ENCODE results near the gene CKAP5.

The CKAP5 gene

GRCh38 chr11:46766656-46767055 lies 79.4 kb downstream of the CKAP5 start:
- no peak for DNase-seq (ENCODE audit: low spot score)

- DNase-seq (ENCODE audit: low spot score), result no peak
Measured at GRCh38 chr11:46762248-46762647, 83.8 kb downstream of the CKAP5 start.

- no peak for DNase-seq (ENCODE audit: low spot score)
Measured at GRCh38 chr11:46761807-46762206, 84.3 kb downstream of the CKAP5 start.

GRCh38 chr11:46760429-46761128 lies 85.5 kb downstream of the CKAP5 start:
- DNase-seq (ENCODE audit: low spot score), result no peak

- no peak for DNase-seq (ENCODE audit: low spot score)
Measured at GRCh38 chr11:46759196-46759595, 86.9 kb downstream of the CKAP5 start.

- no peak for DNase-seq (ENCODE audit: low spot score)
Measured at GRCh38 chr11:46755962-46756361, 90.1 kb downstream of the CKAP5 start.

GRCh38 chr11:46747150-46747549 lies 98.9 kb downstream of the CKAP5 start:
- DNase-seq (ENCODE audit: low spot score), result no peak

- no peak for DNase-seq (ENCODE audit: low spot score)
Measured at GRCh38 chr11:46745995-46746394, 100.1 kb downstream of the CKAP5 start.

- DNase-seq (ENCODE audit: low spot score), result no peak
Measured at GRCh38 chr11:46745328-46745727, 100.8 kb downstream of the CKAP5 start.

GRCh38 chr11:46743693-46744339 lies 102.3 kb downstream of the CKAP5 start:
- DNase-seq (ENCODE audit: low spot score), result no peak

- no peak for DNase-seq (ENCODE audit: low spot score)
Measured at GRCh38 chr11:46743043-46743442, 103.0 kb downstream of the CKAP5 start.

- no peak for DNase-seq (ENCODE audit: low spot score)
Measured at GRCh38 chr11:46741600-46742484, 104.2 kb downstream of the CKAP5 start.

- DNase-seq (ENCODE audit: low spot score), result no peak
Measured at GRCh38 chr11:46738887-46739286, 107.2 kb downstream of the CKAP5 start.

- DNase-seq (ENCODE audit: low spot score), result no peak
Measured at GRCh38 chr11:46737699-46738098, 108.4 kb downstream of the CKAP5 start.

- DNase-seq (ENCODE audit: low spot score), result no peak
Measured at GRCh38 chr11:46736615-46737014, 109.5 kb downstream of the CKAP5 start.

GRCh38 chr11:46736146-46736545 lies 109.9 kb downstream of the CKAP5 start:
- DNase-seq (ENCODE audit: low spot score), result no peak

- no peak for DNase-seq (ENCODE audit: low spot score)
Measured at GRCh38 chr11:46733234-46733633, 112.8 kb downstream of the CKAP5 start.

GRCh38 chr11:46731545-46731944 lies 114.5 kb downstream of the CKAP5 start:
- DNase-seq (ENCODE audit: low spot score), result no peak

- no peak for DNase-seq (ENCODE audit: low spot score)
Measured at GRCh38 chr11:46729110-46730027, 116.7 kb downstream of the CKAP5 start.

- DNase-seq (ENCODE audit: low spot score), result no peak
Measured at GRCh38 chr11:46728659-46729040, 117.4 kb downstream of the CKAP5 start.

GRCh38 chr11:46727952-46728658 lies 118.0 kb downstream of the CKAP5 start:
- no peak for DNase-seq (ENCODE audit: low spot score)

Data from CD4-positive, alpha-beta T cell treated with Interleukin-6 at 100 ng/mL for 8 hours (primary cell).